PC-3 (cell line): Measurements from ENCODE around the gene LTA4H. TPM values are rescaled to one million over a fixed set of nuclear protein-coding genes. Genes with fewer than 3 reads are reported as not detected.

Experiments
- ATAC-seq: fragments of 200-7000 bp; cut with Tn5 transposase; 2 replicates; pipeline ENCODE4 v1.9.1; 2020; ENCODE audit warnings: mild to moderate bottlenecking, moderate library complexity
- BruUV-seq: library from RNA; stranded (reverse); fragments of 400-500 nt; replicated peaks from 2 replicates; lab custom pipeline; 2021; lab: Mats Ljungman, UMichigan
- CTCF ChIA-PET: fragments of 300-600 bp; sonication (Branson Sonifier 250); formaldehyde crosslinking; loops from one replicate; lab custom pipeline; 2022; ENCODE audit warnings: antibody characterized with exemption; lab: Charles Lee
- POLR2A ChIA-PET: fragments of 300-600 bp; sonication (Branson Sonifier 250); formaldehyde crosslinking; loops from one replicate; lab custom pipeline; 2022; ENCODE audit warnings: antibody characterized with exemption; ENCODE audit not compliant: unreplicated experiment; lab: Charles Lee
- DNase-seq: peaks from one replicate; pipeline ENCODE4 v3.0.0-alpha.2; 2015
- H2AFZ ChIP-seq: fragments of 300-600 bp; sonication (generic); 2 replicates; pipeline ENCODE4 v1.6.0; 2016; ENCODE audit warnings: antibody characterized with exemption, low read length
- H3F3A ChIP-seq: fragments of 300-600 bp; sonication (generic); one replicate; pipeline ENCODE4 v1.6.0; 2017; ENCODE audit warnings: antibody characterized with exemption, low read length, control low read depth, mild to moderate bottlenecking; ENCODE audit not compliant: unreplicated experiment
- H3K27ac ChIP-seq: fragments of 300-600 bp; sonication (generic); 2 replicates; pipeline ENCODE4 v1.5.1; 2016; ENCODE audit warnings: mild to moderate bottlenecking, low read length
- H3K27me3 ChIP-seq: fragments of 300-600 bp; sonication (generic); 2 replicates; pipeline ENCODE4 v1.6.1; 2016; ENCODE audit warnings: low read length, mixed read lengths
- H3K36me3 ChIP-seq: fragments of 300-600 bp; sonication (generic); 2 replicates; pipeline ENCODE4 v1.6.1; 2016; ENCODE audit warnings: low read depth, mixed run types, low read length, mixed read lengths
- H3K4me1 ChIP-seq: fragments of 300-600 bp; sonication (generic); 2 replicates; pipeline ENCODE4 v1.5.1; 2016; ENCODE audit warnings: low read length; ENCODE audit not compliant: insufficient read depth
- H3K4me2 ChIP-seq: fragments of 300-600 bp; sonication (generic); 2 replicates; pipeline ENCODE4 v1.6.0; 2016; ENCODE audit warnings: low read length
- H3K4me3 ChIP-seq: fragments of 300-600 bp; sonication (generic); 2 replicates; pipeline ENCODE4 v1.5.1; 2016; ENCODE audit warnings: mild to moderate bottlenecking, low read length, mixed read lengths
- H3K79me2 ChIP-seq: fragments of 300-600 bp; sonication (generic); 2 replicates; pipeline ENCODE4 v1.6.1; 2017; ENCODE audit warnings: low read length, mixed read lengths
- H3K9ac ChIP-seq: fragments of 300-600 bp; sonication (generic); 2 replicates; pipeline ENCODE4 v1.6.0; 2016; ENCODE audit warnings: mild to moderate bottlenecking, low read length
- H3K9me2 ChIP-seq: fragments of 300-600 bp; sonication (generic); replicated peaks from 2 replicates; pipeline ENCODE4 v1.6.1; 2016; ENCODE audit warnings: mixed run types, low read length, mixed read lengths
- H3K9me3 ChIP-seq: fragments of 300-600 bp; sonication (generic); 2 replicates; pipeline ENCODE4 v1.6.1; 2016; ENCODE audit warnings: low read length, mixed read lengths
- H4K20me1 ChIP-seq: fragments of 300-600 bp; sonication (generic); 2 replicates; pipeline ENCODE4 v1.6.1; 2016; ENCODE audit warnings: low read length, mixed read lengths
- CTCF ChIP-seq: fragments of 300-600 bp; sonication (generic); conservative IDR thresholded peaks from 2 replicates; pipeline ENCODE4 v1.5.1; 2017; ENCODE audit warnings: antibody characterized with exemption, low read depth, mild to moderate bottlenecking, low read length
- EZH2 ChIP-seq: fragments of 300-600 bp; sonication (generic); IDR thresholded peaks from one replicate; pipeline ENCODE4 v1.6.1; 2017; ENCODE audit warnings: antibody characterized with exemption, mild to moderate bottlenecking, low read length; ENCODE audit not compliant: unreplicated experiment
- EZH2phosphoT487 ChIP-seq: fragments of 300-600 bp; sonication (generic); IDR thresholded peaks from 2 replicates; pipeline ENCODE4 v1.6.1; 2018; ENCODE audit warnings: mild to moderate bottlenecking, antibody characterized with exemption, low read length, borderline replicate concordance
- intact Hi-C: fragments of 100-400 bp; cut with micrococcal nuclease; formaldehyde crosslinking; loops from 2 replicates; pipeline ENCODE4 v1.9.0; 2023
- total RNA-seq: library from RNA; depleted of rRNA; stranded (reverse); fragments of >200 nt; gene quantifications from 2 replicates; pipeline ENCODE4 v1.2.3, GENCODE V29; 2014

The LTA4H gene
- total RNA-seq, 1 experiment from 2014 or later: 58.4 TPM

- no TSS peak for BruUV-seq
- no peaks in the 10 kb centered on the region for H3K9me3 ChIP-seq
- no peaks in the 10 kb centered on the region for H3K9me2 ChIP-seq
- POLR2A ChIA-PET: no interaction called here
- no peak overlapping the region for H3K9ac ChIP-seq
- no peak for TF ChIP-seq EZH2phosphoT487
- TF ChIP-seq EZH2: no peak
- no peak for TF ChIP-seq CTCF
- H3K27me3 ChIP-seq: no peaks in the 10 kb centered on the region
- H3K36me3 ChIP-seq: no peaks in the 10 kb centered on the region
- H3K79me2 ChIP-seq: no peaks in the 10 kb centered on the region
- H4K20me1 ChIP-seq: no peaks in the 10 kb centered on the region
- no peak overlapping the region for H3K4me3 ChIP-seq
- H3F3A ChIP-seq: no peaks in the 10 kb centered on the region
- no peaks in the 10 kb centered on the region for H3K4me1 ChIP-seq
- no peak for DNase-seq
- H2AFZ ChIP-seq: no peak overlapping the region
- no peak overlapping the region for H3K27ac ChIP-seq
- CTCF ChIA-PET: interaction anchor here (0.6 kb wide), 1 partner anchor 345 kb away, joined by 3 read pairs; no protein-coding TSS in a partner anchor
- no peak overlapping the region for H3K4me2 ChIP-seq
- ATAC-seq: no peak
- intact Hi-C loops: no loop called here
Observed at GRCh38 chr12:96056646-96057455, 21.5 kb upstream of the LTA4H start.

GRCh38 chr12:96054244-96054610 lies 18.8 kb upstream of the LTA4H start:
- no peak overlapping the region for H3K4me2 ChIP-seq
- H4K20me1 ChIP-seq: no peaks in the 10 kb centered on the region

More at GRCh38 chr12:96054244-96054610, 18.8 kb upstream of the LTA4H start:
- Histone ChIP-seq H3K9me2 (no peaks in the 10 kb centered on the region), H3K36me3 (no peaks in the 10 kb centered on the region), H3K27me3 (no peaks in the 10 kb centered on the region), H3K9ac (no peak overlapping the region), H2AFZ (no peak overlapping the region), H3K27ac (no peak overlapping the region), H3F3A (no peaks in the 10 kb centered on the region), H3K9me3 (no peaks in the 10 kb centered on the region), H3K4me1 (peaks cover 5% of the 10 kb centered on the region), H3K4me3 (no peak overlapping the region), H3K79me2 (no peaks in the 10 kb centered on the region)
- ChIA-PET CTCF (interaction anchor here (0.5 kb wide), 1 partner anchor 39 kb away, joined by 3 read pairs; no protein-coding TSS in a partner anchor), POLR2A (no interaction called here)
- intact Hi-C loops: no loop called here
- ATAC-seq: no peak
- no peak for DNase-seq
- TF ChIP-seq EZH2phosphoT487: no peak
- TF ChIP-seq CTCF: no peak
- TF ChIP-seq EZH2: no peak
- no TSS peak for BruUV-seq
